Measurements from ENCODE around the gene SPATA3.
"Not testable (repeated sequence)": the region's sequence is repeated elsewhere in the genome, so short reads cannot be mapped to it uniquely, and the experiment has no call there.

The SPATA3 gene

GRCh38 chr2:230991598-230991997 is 4.3 kb upstream of the SPATA3 start:
- DNase-seq (ENCODE audit: extremely low read depth in 1 of 2, low read depth in 1 of 2), result no peak

- no peak for DNase-seq (ENCODE audit: extremely low read depth in 1 of 2, low read depth in 1 of 2)
Measured at GRCh38 chr2:230996661-230997060, 740 bp downstream of the SPATA3 start.

- DNase-seq (ENCODE audit: extremely low read depth in 1 of 2, low read depth in 1 of 2), result no peak
Measured at GRCh38 chr2:230998882-230999281, 3.0 kb downstream of the SPATA3 start.

GRCh38 chr2:230999477-230999876 is 3.6 kb downstream of the SPATA3 start:
- no peak for DNase-seq (ENCODE audit: extremely low read depth in 1 of 2, low read depth in 1 of 2)

GRCh38 chr2:231000211-231000904 is 4.4 kb downstream of the SPATA3 start:
- DNase-seq (ENCODE audit: extremely low read depth in 1 of 2, low read depth in 1 of 2), result no peak

GRCh38 chr2:231001036-231001435 is 5.1 kb downstream of the SPATA3 start:
- DNase-seq (ENCODE audit: extremely low read depth in 1 of 2, low read depth in 1 of 2), result no peak

- DNase-seq (ENCODE audit: extremely low read depth in 1 of 2, low read depth in 1 of 2), result no peak
Measured at GRCh38 chr2:231001921-231002320, 6.0 kb downstream of the SPATA3 start.

- no peak for DNase-seq (ENCODE audit: extremely low read depth in 1 of 2, low read depth in 1 of 2)
Measured at GRCh38 chr2:231002641-231003040, 6.7 kb downstream of the SPATA3 start.

GRCh38 chr2:231003186-231003585 is 7.3 kb downstream of the SPATA3 start:
- no peak for DNase-seq (ENCODE audit: extremely low read depth in 1 of 2, low read depth in 1 of 2)

- not testable (repeated sequence) for DNase-seq (ENCODE audit: extremely low read depth in 1 of 2, low read depth in 1 of 2)
Measured at GRCh38 chr2:231004930-231005329, 9.0 kb downstream of the SPATA3 start.

GRCh38 chr2:231007286-231008098 is 11.6 kb downstream of the SPATA3 start:
- no peak for DNase-seq (ENCODE audit: extremely low read depth in 1 of 2, low read depth in 1 of 2)

GRCh38 chr2:231008131-231008530 is 12.2 kb downstream of the SPATA3 start:
- no peak for DNase-seq (ENCODE audit: extremely low read depth in 1 of 2, low read depth in 1 of 2)

GRCh38 chr2:231009236-231009919 is 13.5 kb downstream of the SPATA3 start:
- DNase-seq (ENCODE audit: extremely low read depth in 1 of 2, low read depth in 1 of 2), result no peak

GRCh38 chr2:231010201-231010730 is 14.3 kb downstream of the SPATA3 start:
- DNase-seq (ENCODE audit: extremely low read depth in 1 of 2, low read depth in 1 of 2), result no peak

GRCh38 chr2:231011526-231011925 is 15.6 kb downstream of the SPATA3 start:
- no peak for DNase-seq (ENCODE audit: extremely low read depth in 1 of 2, low read depth in 1 of 2)

- no peak for DNase-seq (ENCODE audit: extremely low read depth in 1 of 2, low read depth in 1 of 2)
Measured at GRCh38 chr2:231012463-231012862, 16.5 kb downstream of the SPATA3 start.

GRCh38 chr2:231013820-231014219 is 17.9 kb downstream of the SPATA3 start:
- no peak for DNase-seq (ENCODE audit: extremely low read depth in 1 of 2, low read depth in 1 of 2)

GRCh38 chr2:231015478-231015877 is 19.6 kb downstream of the SPATA3 start:
- no peak for DNase-seq (ENCODE audit: extremely low read depth in 1 of 2, low read depth in 1 of 2)

GRCh38 chr2:231015926-231016325 is 20.0 kb downstream of the SPATA3 start:
- no peak for DNase-seq (ENCODE audit: extremely low read depth in 1 of 2, low read depth in 1 of 2)

- no peak for DNase-seq (ENCODE audit: extremely low read depth in 1 of 2, low read depth in 1 of 2)
Measured at GRCh38 chr2:231016566-231017230, 20.8 kb downstream of the SPATA3 start.

GRCh38 chr2:231017231-231017598 is 21.3 kb downstream of the SPATA3 start:
- no peak for DNase-seq (ENCODE audit: extremely low read depth in 1 of 2, low read depth in 1 of 2)
